GM12801 (cell line): ENCODE results near the gene KCNMB2.

Experiments
- CTCF ChIP-seq: IDR thresholded peaks from one replicate; pipeline ENCODE4 v1.5.1; 2011; ENCODE audit warnings: control low read depth; ENCODE audit not compliant: insufficient read length; ENCODE audit errors: extremely low read depth

KCNMB2 gene

GRCh38 chr3:178785961-178786360 is 249.7 kb downstream of the KCNMB2 start:
- TF ChIP-seq CTCF, result no peak

- TF ChIP-seq CTCF, result no peak
Measured at GRCh38 chr3:178787960-178788359, 251.7 kb downstream of the KCNMB2 start.

GRCh38 chr3:178794711-178795110 is 258.5 kb downstream of the KCNMB2 start:
- no peak for TF ChIP-seq CTCF

- no peak for TF ChIP-seq CTCF
Measured at GRCh38 chr3:178795349-178795748, 259.1 kb downstream of the KCNMB2 start.

GRCh38 chr3:178802259-178802658 is 266.0 kb downstream of the KCNMB2 start:
- no peak for TF ChIP-seq CTCF

GRCh38 chr3:178802993-178803693 is 266.9 kb downstream of the KCNMB2 start:
- no peak for TF ChIP-seq CTCF

GRCh38 chr3:178804606-178805005 is 268.4 kb downstream of the KCNMB2 start:
- no peak for TF ChIP-seq CTCF

- no peak for TF ChIP-seq CTCF
Measured at GRCh38 chr3:178805741-178806140, 269.5 kb downstream of the KCNMB2 start.
